ENCODE measurements around the gene P2RX6.
"Not testable (repeated sequence)": the region's sequence is repeated elsewhere in the genome, so short reads cannot be mapped to it uniquely, and the experiment has no call there.

P2RX6 gene

DNA sequence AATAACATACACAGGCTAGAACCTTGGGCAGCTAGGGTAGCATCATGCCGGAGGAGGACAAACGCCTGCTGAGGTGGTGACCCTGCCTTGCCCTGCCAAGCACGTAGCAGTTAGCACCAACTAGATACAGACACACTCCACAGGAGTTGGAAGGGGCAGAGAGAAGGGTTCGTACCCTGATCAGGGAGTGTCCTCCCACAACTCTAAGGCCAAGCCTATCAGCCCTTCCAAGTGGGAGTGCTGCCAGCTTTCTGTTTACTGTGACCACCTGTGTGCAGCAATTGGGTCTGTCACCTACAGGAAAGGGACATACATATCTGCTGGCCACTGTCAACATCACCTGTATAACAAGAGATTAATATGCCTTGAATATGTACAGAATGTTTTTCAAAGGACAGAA, 11.2 kb upstream of the P2RX6 start:
- DNase-seq (ENCODE audit: low spot score) = no peak
- TF ChIP-seq, protein P1, sequence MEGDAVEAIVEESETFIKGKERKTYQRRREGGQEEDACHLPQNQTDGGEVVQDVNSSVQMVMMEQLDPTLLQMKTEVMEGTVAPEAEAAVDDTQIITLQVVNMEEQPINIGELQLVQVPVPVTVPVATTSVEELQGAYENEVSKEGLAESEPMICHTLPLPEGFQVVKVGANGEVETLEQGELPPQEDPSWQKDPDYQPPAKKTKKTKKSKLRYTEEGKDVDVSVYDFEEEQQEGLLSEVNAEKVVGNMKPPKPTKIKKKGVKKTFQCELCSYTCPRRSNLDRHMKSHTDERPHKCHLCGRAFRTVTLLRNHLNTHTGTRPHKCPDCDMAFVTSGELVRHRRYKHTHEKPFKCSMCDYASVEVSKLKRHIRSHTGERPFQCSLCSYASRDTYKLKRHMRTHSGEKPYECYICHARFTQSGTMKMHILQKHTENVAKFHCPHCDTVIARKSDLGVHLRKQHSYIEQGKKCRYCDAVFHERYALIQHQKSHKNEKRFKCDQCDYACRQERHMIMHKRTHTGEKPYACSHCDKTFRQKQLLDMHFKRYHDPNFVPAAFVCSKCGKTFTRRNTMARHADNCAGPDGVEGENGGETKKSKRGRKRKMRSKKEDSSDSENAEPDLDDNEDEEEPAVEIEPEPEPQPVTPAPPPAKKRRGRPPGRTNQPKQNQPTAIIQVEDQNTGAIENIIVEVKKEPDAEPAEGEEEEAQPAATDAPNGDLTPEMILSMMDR (IDR thresholded peaks at IDR 0.05; ENCODE audit: extremely low read depth, insufficient read depth, missing control alignments) = no peak
- in situ Hi-C loops (cut with MboI; ENCODE audit: low pct_unique_long_range_greater_than_20kb, low sequenced_read_pairs, unreplicated experiment) = no loop called here

- DNase-seq (ENCODE audit: low spot score); in situ Hi-C loops (cut with MboI; ENCODE audit: low pct_unique_long_range_greater_than_20kb, low sequenced_read_pairs, unreplicated experiment): not testable (repeated sequence)
These were observed 5.8 kb upstream of the P2RX6 start for GRCh38 chr22:21009208-21009607.

DNA sequence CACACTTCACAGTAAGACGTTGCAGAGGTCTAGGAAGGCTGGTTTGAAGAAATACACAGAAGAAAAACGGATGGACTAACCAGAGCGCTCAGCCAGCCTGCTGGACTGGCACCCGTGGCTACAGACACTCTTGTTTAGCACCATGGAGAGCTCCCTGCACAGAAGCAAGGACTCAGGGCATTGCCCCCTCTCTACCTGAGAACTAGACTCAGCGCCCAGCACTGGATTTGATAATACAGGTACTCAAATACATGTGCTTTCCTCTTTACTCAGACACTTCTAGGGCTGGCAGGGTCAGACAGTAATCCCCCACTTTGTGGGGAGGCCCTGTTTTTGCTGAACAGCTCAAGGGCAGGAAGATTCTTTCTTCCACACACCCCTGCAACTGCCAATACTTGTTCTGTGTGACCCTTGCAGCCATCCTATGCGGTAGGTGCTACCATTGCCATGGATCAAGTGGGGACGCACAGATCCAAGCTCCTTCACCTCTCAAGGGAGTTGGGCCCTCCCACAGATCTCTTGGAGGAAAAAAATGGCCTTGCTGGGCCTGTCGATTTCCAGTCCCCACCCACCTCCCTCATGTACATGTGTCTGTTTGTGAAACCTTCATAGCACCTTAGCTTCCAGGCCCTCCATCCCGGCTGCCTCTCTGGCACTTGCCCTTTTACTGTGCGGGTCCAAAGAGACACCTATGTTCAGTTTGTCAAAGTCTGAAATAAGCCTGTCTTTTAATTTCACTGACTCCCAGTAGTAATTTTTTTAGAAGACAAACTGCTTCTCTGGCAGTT, 5.1 kb upstream of the P2RX6 start:
- in situ Hi-C loops (cut with MboI; ENCODE audit: low pct_unique_long_range_greater_than_20kb, low sequenced_read_pairs, unreplicated experiment) = no loop called here
- TF ChIP-seq, protein P1 (IDR thresholded peaks at IDR 0.05; ENCODE audit: extremely low read depth, insufficient read depth, missing control alignments) = no peak
- DNase-seq (ENCODE audit: low spot score) = no peak

DNA sequence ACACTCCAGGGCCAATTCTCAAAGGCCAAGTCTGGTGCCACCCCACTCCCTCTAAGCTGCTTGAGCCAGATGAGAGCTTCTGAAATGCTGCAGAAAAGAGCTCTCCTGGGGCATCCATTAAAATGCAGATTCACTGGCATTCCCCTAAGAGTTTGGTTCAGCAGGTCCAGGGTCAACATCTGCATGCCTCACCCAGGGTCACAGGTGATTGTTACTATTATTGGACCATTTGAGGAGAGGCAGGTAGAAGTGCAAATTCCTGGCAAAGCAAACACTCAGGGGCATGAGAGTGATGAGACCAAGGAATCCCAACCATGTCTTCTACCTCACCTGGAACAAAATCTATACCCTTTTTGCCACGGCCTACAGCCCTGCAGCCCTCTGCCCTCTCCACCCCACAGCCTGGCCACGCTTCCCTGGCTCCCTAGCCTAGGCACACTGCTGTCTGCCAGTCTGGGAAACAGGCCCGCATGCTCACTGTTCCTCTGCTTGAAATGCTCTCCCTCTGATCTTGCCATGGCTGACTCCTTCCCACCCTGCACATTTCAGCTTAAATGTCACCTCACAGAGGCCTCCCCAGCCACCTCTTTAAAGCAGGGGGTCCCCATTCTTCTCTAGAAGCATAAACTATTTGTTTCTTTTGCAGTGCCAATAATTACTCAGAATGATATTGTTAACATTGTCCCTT, 4.4 kb upstream of the P2RX6 start:
- TF ChIP-seq, protein P1 (IDR thresholded peaks at IDR 0.05; ENCODE audit: extremely low read depth, insufficient read depth, missing control alignments) = no peak
- in situ Hi-C loops (cut with MboI; ENCODE audit: low pct_unique_long_range_greater_than_20kb, low sequenced_read_pairs, unreplicated experiment) = no loop called here
- no peak for DNase-seq (ENCODE audit: low spot score)

DNA sequence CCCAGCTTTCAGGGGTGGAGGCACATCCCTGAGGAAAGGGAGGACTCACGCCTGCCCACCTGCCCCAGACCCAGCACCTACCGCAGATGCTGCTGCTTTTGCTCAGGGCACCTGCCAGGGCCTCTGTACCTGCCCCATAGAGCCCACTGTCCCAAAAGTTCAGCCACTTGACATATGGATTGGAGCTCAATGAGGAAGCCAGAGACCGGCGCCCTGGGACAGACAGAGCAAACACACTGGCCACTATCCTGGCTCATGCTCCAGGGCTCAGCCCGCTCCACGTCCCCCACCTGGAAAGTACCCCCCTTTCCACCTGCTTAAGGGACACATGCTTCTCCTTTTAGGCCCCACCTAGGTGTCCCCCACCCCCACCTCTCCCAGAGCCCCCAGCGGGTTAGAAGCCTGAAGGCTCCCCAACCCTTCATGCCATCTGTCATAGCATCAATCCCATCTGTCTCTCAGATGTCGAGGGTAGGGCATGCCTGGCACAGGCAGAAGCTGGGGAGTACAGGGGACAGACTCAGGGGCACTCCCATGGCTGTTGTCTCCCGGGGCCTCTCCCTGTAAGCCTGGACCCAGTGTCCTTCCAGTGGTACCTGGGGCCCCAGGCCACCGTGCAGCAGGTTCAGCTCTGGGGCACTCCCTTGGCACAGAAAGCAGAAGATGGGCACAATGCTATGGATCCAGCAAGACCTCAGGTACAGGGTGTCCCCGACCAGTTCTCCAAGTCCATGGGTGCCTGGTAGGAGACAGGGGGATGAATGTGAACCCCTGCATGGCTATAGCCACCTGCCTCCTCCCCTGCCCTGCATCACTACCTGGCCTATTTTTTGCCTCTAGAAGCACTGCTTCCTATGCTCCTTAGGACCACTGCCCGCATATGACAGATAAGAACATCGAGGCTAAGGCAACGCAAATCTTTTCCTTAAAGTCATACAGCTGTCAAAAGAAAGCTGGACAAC, 2.2 kb upstream of the P2RX6 start:
- in situ Hi-C loops (cut with MboI; ENCODE audit: low pct_unique_long_range_greater_than_20kb, low sequenced_read_pairs, unreplicated experiment) = no loop called here
- no peak for DNase-seq (ENCODE audit: low spot score)
- TF ChIP-seq, protein P1 (IDR thresholded peaks at IDR 0.05; ENCODE audit: extremely low read depth, insufficient read depth, missing control alignments) = no peak

GRCh38 chr22:21013657-21014201, 1.2 kb upstream of the P2RX6 start:
- TF ChIP-seq, protein P1 (IDR thresholded peaks at IDR 0.05; ENCODE audit: extremely low read depth, insufficient read depth, missing control alignments) = no peak
- in situ Hi-C loops (cut with MboI; ENCODE audit: low pct_unique_long_range_greater_than_20kb, low sequenced_read_pairs, unreplicated experiment) = no loop called here
- no peak for DNase-seq (ENCODE audit: low spot score)
